Lower leg skin (tissue), 4 donors: ENCODE data around the gene ABCA7. TPM values are rescaled to one million over a fixed set of nuclear protein-coding genes. Genes with fewer than 3 reads are reported as not detected.
A peak's percentile ranks its signal among the peaks of the same experiment; 100 is the strongest.

Experiments
- DNase-seq, 2 donors: peaks; one replicate each; pipeline ENCODE4 v3.0.0-alpha.2; 2019; ENCODE audit warnings: low spot score in 2 of 2
- H3K4me3 ChIP-seq: fragments of 200-600 bp; sonication (generic); 2 replicates; pipeline ENCODE4 v1.5.1; 2017; ENCODE audit warnings: mild to moderate bottlenecking, low read depth; ENCODE audit not compliant: poor library complexity, severe bottlenecking
- CTCF ChIP-seq, 3 donors: fragments of 450-650 bp; IDR thresholded peaks; one replicate each; pipeline ENCODE4 v1.5.1; 2016; ENCODE audit warnings: antibody characterized with exemption in 3 of 3, mild to moderate bottlenecking in 3 of 3, moderate library complexity in 2 of 3
- POLR2A ChIP-seq, 2 donors: fragments of 450-650 bp; IDR thresholded peaks; one replicate each; pipeline ENCODE4 v1.6.1; 2016 to 2017; ENCODE audit warnings: antibody characterized with exemption in 2 of 2, mild to moderate bottlenecking in 1 of 2, moderate library complexity in 1 of 2
- WGBS, 2 donors: methylation state at CpG; one replicate each; pipeline ENCODE4 v1.1.5; 2018; 5-methylcytosine and 5-hydroxymethylcytosine counted together
- intact Hi-C: fragments of 100-400 bp; cut with DNase I; formaldehyde crosslinking; loops from one replicate; pipeline ENCODE4 v1.15.0; 2023; ENCODE audit warnings: low total_unique reads
- total RNA-seq, 4 donors: library from RNA; depleted of rRNA; stranded (reverse); fragments of >200 nt; gene quantifications; one replicate each; pipeline ENCODE4 v1.1.0, GENCODE V29; 2016

The ABCA7 gene
- total RNA-seq, 4 donors from 2014 or later, result 30.3 to 39.8 (median 33.5) TPM

- intact Hi-C loops, result no loop called here
- TF ChIP-seq CTCF (IDR thresholded peaks at IDR 0.05) (no peak), POLR2A (IDR thresholded peaks at IDR 0.05) (no peak)
- WGBS, 2 donors, result 87 to 92% methylated on average over 29 to 37 of the region's 37 CpGs
- DNase-seq, result no peak
- no peak overlapping the region for H3K4me3 ChIP-seq
Observed at GRCh38 chr19:1063030-1063908, 23.4 kb downstream of the ABCA7 start.

- intact Hi-C loops, result no loop called here
- no peak for TF ChIP-seq CTCF (IDR thresholded peaks at IDR 0.05)
- no peak for TF ChIP-seq POLR2A (IDR thresholded peaks at IDR 0.05)
- H3K4me3 ChIP-seq, result no peak overlapping the region
- DNase-seq, result no peak
- whole genome bisulfite sequencing, 2 donors, result 69 to 84% methylated on average over 37 of the region's 37 CpGs
Observed at GRCh38 chr19:1063909-1064660, 24.2 kb downstream of the ABCA7 start.

- WGBS, 2 donors, result 7 to 14% methylated on average over 36 to 46 of the region's 60 CpGs
- no peak for DNase-seq
- TF ChIP-seq CTCF (IDR thresholded peaks at IDR 0.05) (peak in 1 of 3 donors; percentile 28), POLR2A (IDR thresholded peaks at IDR 0.05) (no peak)
- H3K4me3 ChIP-seq, result no peak overlapping the region
- intact Hi-C loops, result no loop called here
Observed at GRCh38 chr19:1064661-1065605, 25.0 kb downstream of the ABCA7 start.

DNA sequence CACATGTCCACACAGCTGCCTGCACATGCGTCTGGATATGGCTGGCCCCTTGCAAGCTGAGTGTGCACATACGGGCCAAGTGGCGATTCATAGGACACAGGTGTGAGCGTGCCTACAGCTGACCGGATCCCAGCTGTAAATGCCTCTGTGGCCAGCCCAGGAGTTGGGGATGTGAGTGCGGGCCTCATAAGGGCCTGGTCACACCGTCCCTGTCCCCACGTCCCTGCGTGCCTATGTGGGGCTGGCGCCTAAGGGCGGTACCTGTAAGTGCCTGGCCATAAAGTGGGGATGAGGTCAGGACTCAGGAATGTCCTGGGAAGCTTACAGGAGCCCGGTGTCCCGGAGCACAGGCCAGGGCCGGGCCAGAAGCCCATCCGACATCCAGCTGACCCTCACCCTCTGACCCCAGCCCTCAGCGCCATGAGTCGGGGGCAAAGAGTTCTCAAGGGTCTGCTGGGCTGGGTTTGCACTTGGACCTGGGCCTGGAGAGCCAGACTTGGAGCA is 25.8 kb downstream of the ABCA7 start:
- TF ChIP-seq CTCF (IDR thresholded peaks at IDR 0.05) (no peak), POLR2A (IDR thresholded peaks at IDR 0.05) (no peak)
- no peak overlapping the region for H3K4me3 ChIP-seq
- intact Hi-C loops, result no loop called here

GRCh38 chr19:1066251-1066747 is 26.4 kb downstream of the ABCA7 start:
- intact Hi-C loops, result no loop called here
- no peak for DNase-seq
- WGBS, 2 donors, result 49 to 51% methylated on average over 15 to 17 of the region's 17 CpGs
- TF ChIP-seq CTCF (IDR thresholded peaks at IDR 0.05) (no peak), POLR2A (IDR thresholded peaks at IDR 0.05) (no peak)
- H3K4me3 ChIP-seq, result peak overlapping the region; percentile 8

More for the DNA sequence above, 25.8 kb downstream of the ABCA7 start:
- 50 to 61% methylated on average over 12 to 17 of the region's 17 CpGs for WGBS, 2 donors
- DNase-seq, result no peak
